OCI-LY1 (cell line): ENCODE measurements around the gene THOC2.

Experiments used
- CTCF ChIP-seq: fragments of 200-600 bp; sonication (generic), shearing (Covaris generic); IDR thresholded peaks from 2 replicates; pipeline ENCODE4 v1.5.1; 2017; ENCODE audit warnings: mild to moderate bottlenecking, antibody characterized with exemption, low read length, moderate library complexity, mixed read lengths
- EZH2 ChIP-seq: fragments of 200-600 bp; sonication (generic), shearing (Covaris generic); IDR thresholded peaks from 2 replicates; pipeline ENCODE4 v1.8.0; 2017; ENCODE audit warnings: borderline replicate concordance, mixed run types, mild to moderate bottlenecking, antibody characterized with exemption, low read length, moderate library complexity, mixed read lengths

DNA sequence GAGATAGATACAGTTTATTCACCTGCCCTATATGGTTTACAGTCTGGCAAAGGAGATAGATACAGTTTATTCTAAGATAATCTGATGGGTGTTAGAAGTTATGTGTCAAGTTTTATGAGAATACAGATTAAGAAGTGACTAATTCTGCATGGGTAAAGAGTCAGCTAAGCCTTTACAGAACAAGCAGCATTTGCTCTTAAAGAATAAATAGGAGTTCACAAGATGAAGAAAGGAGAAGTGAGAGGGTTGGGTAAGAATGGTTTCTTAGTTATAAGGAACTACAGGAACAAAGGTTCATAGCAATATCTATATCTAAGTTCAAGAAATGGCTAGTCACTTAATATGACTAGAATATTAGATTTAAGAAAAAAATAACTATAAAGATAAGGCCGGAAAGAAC is 47.6 kb downstream of the THOC2 start:
- TF ChIP-seq EZH2 (no peak), CTCF (no peak)
